Liver (tissue), 10 donors: Measurements from ENCODE around the gene ZNRD2. TPM values are rescaled to one million over a fixed set of nuclear protein-coding genes. Genes with fewer than 3 reads are reported as not detected.

Experiments used
- DNase-seq: peaks from one replicate; pipeline ENCODE4 v3.0.0-alpha.2; 2017; ENCODE audit warnings: low spot score
- H3K27ac ChIP-seq, 2 donors: one replicate each; pipeline ENCODE4 v1.7.0; 2013; ENCODE audit warnings: inconsistent platforms in 2 of 2, low read length in 2 of 2, control low read depth in 1 of 2, low read depth in 1 of 2, mild to moderate bottlenecking in 1 of 2
- H3K27me3 ChIP-seq, 4 donors: one replicate each; pipeline versions ENCODE4 v1.6.1 to v1.7.0; 2013; ENCODE audit warnings: low read length in 3 of 4, inconsistent platforms in 1 of 4, mild to moderate bottlenecking in 1 of 4, moderate library complexity in 1 of 4; ENCODE audit not compliant: control insufficient read depth in 4 of 4, insufficient read depth in 4 of 4
- H3K36me3 ChIP-seq, 4 donors: one replicate each; pipeline versions ENCODE4 v1.6.1 to v1.7.0; 2013; ENCODE audit warnings: low read length in 3 of 4, mild to moderate bottlenecking in 3 of 4, low read depth in 1 of 4, moderate library complexity in 1 of 4; ENCODE audit not compliant: control insufficient read depth in 4 of 4, insufficient read depth in 3 of 4
- H3K4me1 ChIP-seq, 4 donors: one replicate each; pipeline versions ENCODE4 v1.6.1 to v1.7.0; 2013; ENCODE audit warnings: low read length in 3 of 4, mild to moderate bottlenecking in 3 of 4, moderate library complexity in 1 of 4; ENCODE audit not compliant: control insufficient read depth in 4 of 4, insufficient read depth in 4 of 4
- H3K4me3 ChIP-seq, 3 donors: one replicate each; pipeline versions ENCODE4 v1.6.1 to v1.7.0; 2013; ENCODE audit warnings: low read length in 3 of 3, control low read depth in 1 of 3, low read depth in 1 of 3, mild to moderate bottlenecking in 1 of 3
- H3K9ac ChIP-seq, 2 donors: one replicate each; pipeline ENCODE4 v1.7.0; 2013; ENCODE audit warnings: low read length in 2 of 2, mild to moderate bottlenecking in 2 of 2, moderate library complexity in 2 of 2, control low read depth in 1 of 2, low read depth in 1 of 2
- H3K9me3 ChIP-seq, 4 donors: one replicate each; pipeline versions ENCODE4 v1.6.1 to v1.7.0; 2013; ENCODE audit warnings: low read length in 3 of 4; ENCODE audit not compliant: control insufficient read depth in 4 of 4
- FOXA1 ChIP-seq: IDR thresholded peaks from 2 replicates; pipeline ENCODE4 v1.6.1; 2016; ENCODE audit warnings: antibody characterized with exemption
- FOXA2 ChIP-seq: IDR thresholded peaks from 2 replicates; pipeline ENCODE4 v1.6.1; 2016; ENCODE audit warnings: antibody characterized with exemption
- GABPA ChIP-seq, 2 donors: IDR thresholded peaks in 1 of 2; conservative IDR thresholded peaks in 1 of 2; 2 replicates each; pipeline ENCODE4 v1.6.1; 2016; ENCODE audit warnings: antibody characterized with exemption in 2 of 2, mild to moderate bottlenecking in 1 of 2, moderate library complexity in 1 of 2
- HNF4A ChIP-seq, 2 donors: conservative IDR thresholded peaks; 2 replicates each; pipeline ENCODE4 v1.6.1; 2016; ENCODE audit warnings: antibody characterized with exemption in 2 of 2, mild to moderate bottlenecking in 2 of 2
- JUND ChIP-seq, 2 donors: IDR thresholded peaks; 2 replicates each; pipeline ENCODE4 v1.6.1; 2016; ENCODE audit warnings: antibody characterized with exemption in 2 of 2
- RAD21 ChIP-seq, 2 donors: IDR thresholded peaks; 2 replicates each; pipeline ENCODE4 v1.6.1; 2016; ENCODE audit warnings: antibody characterized with exemption in 2 of 2, mild to moderate bottlenecking in 2 of 2
- RXRA ChIP-seq, 2 donors: IDR thresholded peaks; 2 replicates each; pipeline ENCODE4 v1.6.1; 2017 to 2018; ENCODE audit warnings: antibody characterized with exemption in 2 of 2, mild to moderate bottlenecking in 1 of 2
- TAF1 ChIP-seq: conservative IDR thresholded peaks from 2 replicates; pipeline ENCODE4 v1.6.1; 2016; ENCODE audit warnings: antibody characterized with exemption, mild to moderate bottlenecking
- YY1 ChIP-seq: IDR thresholded peaks from 2 replicates; pipeline ENCODE4 v1.6.1; 2016; ENCODE audit warnings: antibody characterized with exemption, mild to moderate bottlenecking
- WGBS: extraction: QIAGEN DNeasy Blood & Tissue Kit; methylation state at CpG from one replicate; pipeline ENCODE4 v1.1.7; 2013; 5-methylcytosine and 5-hydroxymethylcytosine counted together
- polyA plus RNA-seq, 2 donors: library from polyadenylated mRNA; stranded (reverse) in 1 of 2; unstranded in 1 of 2; fragments of 200-250 nt in 1 of 2; fragments of >200 nt in 1 of 2; fragmentation: Nextera tagmentation in 1 of 2; extraction: Ambion mirVana in 1 of 2; gene quantifications; one replicate each; pipeline versions ENCODE4 v1.2.1 to v1.2.3, GENCODE V29; 2013 to 2015
- small RNA-seq: library from RNA; depleted of rRNA; stranded (forward); fragments of <200 nt; gene quantifications from one replicate; pipeline ENCODE3, GENCODE V24; 2014
- total RNA-seq, 2 donors: library from RNA; depleted of rRNA; stranded (reverse); fragments of >200 nt; gene quantifications; one replicate each; pipeline ENCODE4 v1.2.3, GENCODE V29; 2014
- TF ChIP-seq, protein P1 (sequence below): fragments of 150-350 bp; IDR thresholded peaks from 2 replicates; pipeline ENCODE4 v1.5.1; 2017; ENCODE audit warnings: improper control_type of control experiment, low read depth, low read length; ENCODE audit not compliant: missing input control
- TF ChIP-seq, protein P2 (sequence below): IDR thresholded peaks from 2 replicates; pipeline ENCODE4 v1.6.1; 2016; ENCODE audit warnings: antibody characterized with exemption
- TF ChIP-seq, protein P3 (sequence below): IDR thresholded peaks from 2 replicates; pipeline ENCODE4 v1.6.1; 2016; ENCODE audit warnings: antibody characterized with exemption
- TF ChIP-seq, protein P4 (sequence below): IDR thresholded peaks from 2 replicates; pipeline ENCODE4 v1.6.1; 2016; ENCODE audit warnings: antibody characterized with exemption, mild to moderate bottlenecking
- donor health status: healthy.
- donor health status: healthy.
- donor health status: healthy.
- donor health status: healthy.
- donor health status: healthy.

The ZNRD2 gene
- total and polyA plus RNA-seq, 4 donors, result 18.2 to 39.5 (median 28.0) TPM

DNA sequence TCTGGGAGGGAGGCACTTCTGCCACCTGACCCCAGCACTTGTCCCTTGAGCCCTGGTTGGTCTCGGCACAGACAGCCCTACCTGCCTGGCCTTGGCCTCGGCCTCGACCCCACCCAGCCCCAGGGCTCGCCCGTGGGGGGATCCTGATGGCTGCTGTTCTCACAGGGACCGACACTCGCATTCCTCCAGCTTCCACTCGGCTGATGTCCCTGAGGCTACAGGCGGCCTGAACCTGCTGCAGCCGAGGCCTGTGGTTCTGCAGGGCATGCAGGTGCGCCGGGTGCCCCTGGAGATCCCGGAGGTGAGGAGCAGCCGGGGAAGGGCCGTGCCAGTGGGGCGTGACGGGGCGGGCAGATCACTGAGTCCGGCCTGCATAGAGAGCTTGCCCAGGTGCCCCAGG is 50.4 kb downstream of the ZNRD2 start:
- 96% methylated on average over 19 of the region's 19 CpGs for WGBS
- Histone ChIP-seq H3K36me3 (peaks cover 14 to 51% (median 18%) of the 10 kb centered on the region in 4 donors), H3K4me1 (peaks cover 5 to 17% (median 13%) of the 10 kb centered on the region in 4 donors), H3K9ac (no peak overlapping the region), H3K27ac (no peak overlapping the region), H3K4me3 (no peak overlapping the region), H3K9me3 (no peaks in the 10 kb centered on the region), H3K27me3 (no peaks in the 10 kb centered on the region)
- TF ChIP-seq YY1 (no peak), FOXA1 (no peak), FOXA2 (no peak), RAD21 (IDR thresholded peaks at IDR 0.05) (no peak), HNF4A (conservative IDR thresholded peaks at IDR 0.05) (no peak), TAF1 (no peak), RXRA (IDR thresholded peaks at IDR 0.05) (no peak)
- TF ChIP-seq, protein P1, sequence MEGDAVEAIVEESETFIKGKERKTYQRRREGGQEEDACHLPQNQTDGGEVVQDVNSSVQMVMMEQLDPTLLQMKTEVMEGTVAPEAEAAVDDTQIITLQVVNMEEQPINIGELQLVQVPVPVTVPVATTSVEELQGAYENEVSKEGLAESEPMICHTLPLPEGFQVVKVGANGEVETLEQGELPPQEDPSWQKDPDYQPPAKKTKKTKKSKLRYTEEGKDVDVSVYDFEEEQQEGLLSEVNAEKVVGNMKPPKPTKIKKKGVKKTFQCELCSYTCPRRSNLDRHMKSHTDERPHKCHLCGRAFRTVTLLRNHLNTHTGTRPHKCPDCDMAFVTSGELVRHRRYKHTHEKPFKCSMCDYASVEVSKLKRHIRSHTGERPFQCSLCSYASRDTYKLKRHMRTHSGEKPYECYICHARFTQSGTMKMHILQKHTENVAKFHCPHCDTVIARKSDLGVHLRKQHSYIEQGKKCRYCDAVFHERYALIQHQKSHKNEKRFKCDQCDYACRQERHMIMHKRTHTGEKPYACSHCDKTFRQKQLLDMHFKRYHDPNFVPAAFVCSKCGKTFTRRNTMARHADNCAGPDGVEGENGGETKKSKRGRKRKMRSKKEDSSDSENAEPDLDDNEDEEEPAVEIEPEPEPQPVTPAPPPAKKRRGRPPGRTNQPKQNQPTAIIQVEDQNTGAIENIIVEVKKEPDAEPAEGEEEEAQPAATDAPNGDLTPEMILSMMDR, result no peak
- DNase-seq, result no peak

DNA sequence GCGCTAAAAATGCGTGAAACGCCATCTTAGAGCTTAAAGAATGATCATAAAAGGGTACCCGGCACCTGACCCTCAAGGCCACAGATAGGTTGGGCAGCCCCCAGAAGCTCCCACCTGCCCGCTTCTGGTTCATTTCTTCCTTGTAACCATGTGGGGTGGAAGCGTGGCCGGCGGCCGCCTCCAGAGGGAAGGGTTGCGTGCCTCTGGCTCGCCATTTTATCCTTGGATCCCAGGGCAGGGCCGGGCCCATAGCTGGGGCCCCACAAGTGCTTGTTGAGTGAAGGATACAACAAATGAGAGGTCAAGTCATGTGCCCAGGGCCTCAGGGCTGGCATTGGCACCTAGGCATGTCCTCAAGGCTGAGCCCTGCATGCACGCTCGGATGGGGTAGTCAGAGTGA is 51.2 kb downstream of the ZNRD2 start:
- H3K4me1 ChIP-seq, result peaks cover 5 to 13% (median 11%) of the 10 kb centered on the region in 4 donors
- no peak overlapping the region for H3K27ac ChIP-seq
- no peak for DNase-seq
- H3K9me3 ChIP-seq, result no peaks in the 10 kb centered on the region
- H3K36me3 ChIP-seq, result peaks cover 16 to 58% (median 18%) of the 10 kb centered on the region in 4 donors
- TF ChIP-seq JUND (IDR thresholded peaks at IDR 0.05), result no peak
- TF ChIP-seq YY1, result no peak
- no peak for TF ChIP-seq TAF1
- TF ChIP-seq HNF4A (conservative IDR thresholded peaks at IDR 0.05), result no peak
- TF ChIP-seq GABPA (IDR thresholded peaks at IDR 0.05 in 1 of 2, conservative IDR thresholded peaks at IDR 0.05 in 1 of 2), result no peak
- TF ChIP-seq FOXA1, result no peak
- TF ChIP-seq, protein P2, sequence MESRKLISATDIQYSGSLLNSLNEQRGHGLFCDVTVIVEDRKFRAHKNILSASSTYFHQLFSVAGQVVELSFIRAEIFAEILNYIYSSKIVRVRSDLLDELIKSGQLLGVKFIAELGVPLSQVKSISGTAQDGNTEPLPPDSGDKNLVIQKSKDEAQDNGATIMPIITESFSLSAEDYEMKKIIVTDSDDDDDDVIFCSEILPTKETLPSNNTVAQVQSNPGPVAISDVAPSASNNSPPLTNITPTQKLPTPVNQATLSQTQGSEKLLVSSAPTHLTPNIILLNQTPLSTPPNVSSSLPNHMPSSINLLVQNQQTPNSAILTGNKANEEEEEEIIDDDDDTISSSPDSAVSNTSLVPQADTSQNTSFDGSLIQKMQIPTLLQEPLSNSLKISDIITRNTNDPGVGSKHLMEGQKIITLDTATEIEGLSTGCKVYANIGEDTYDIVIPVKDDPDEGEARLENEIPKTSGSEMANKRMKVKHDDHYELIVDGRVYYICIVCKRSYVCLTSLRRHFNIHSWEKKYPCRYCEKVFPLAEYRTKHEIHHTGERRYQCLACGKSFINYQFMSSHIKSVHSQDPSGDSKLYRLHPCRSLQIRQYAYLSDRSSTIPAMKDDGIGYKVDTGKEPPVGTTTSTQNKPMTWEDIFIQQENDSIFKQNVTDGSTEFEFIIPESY, result no peak
- TF ChIP-seq, protein P3, sequence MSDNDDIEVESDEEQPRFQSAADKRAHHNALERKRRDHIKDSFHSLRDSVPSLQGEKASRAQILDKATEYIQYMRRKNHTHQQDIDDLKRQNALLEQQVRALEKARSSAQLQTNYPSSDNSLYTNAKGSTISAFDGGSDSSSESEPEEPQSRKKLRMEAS, result no peak
- TF ChIP-seq RAD21 (IDR thresholded peaks at IDR 0.05), result no peak
- TF ChIP-seq RXRA (IDR thresholded peaks at IDR 0.05), result no peak
- TF ChIP-seq, protein P4, sequence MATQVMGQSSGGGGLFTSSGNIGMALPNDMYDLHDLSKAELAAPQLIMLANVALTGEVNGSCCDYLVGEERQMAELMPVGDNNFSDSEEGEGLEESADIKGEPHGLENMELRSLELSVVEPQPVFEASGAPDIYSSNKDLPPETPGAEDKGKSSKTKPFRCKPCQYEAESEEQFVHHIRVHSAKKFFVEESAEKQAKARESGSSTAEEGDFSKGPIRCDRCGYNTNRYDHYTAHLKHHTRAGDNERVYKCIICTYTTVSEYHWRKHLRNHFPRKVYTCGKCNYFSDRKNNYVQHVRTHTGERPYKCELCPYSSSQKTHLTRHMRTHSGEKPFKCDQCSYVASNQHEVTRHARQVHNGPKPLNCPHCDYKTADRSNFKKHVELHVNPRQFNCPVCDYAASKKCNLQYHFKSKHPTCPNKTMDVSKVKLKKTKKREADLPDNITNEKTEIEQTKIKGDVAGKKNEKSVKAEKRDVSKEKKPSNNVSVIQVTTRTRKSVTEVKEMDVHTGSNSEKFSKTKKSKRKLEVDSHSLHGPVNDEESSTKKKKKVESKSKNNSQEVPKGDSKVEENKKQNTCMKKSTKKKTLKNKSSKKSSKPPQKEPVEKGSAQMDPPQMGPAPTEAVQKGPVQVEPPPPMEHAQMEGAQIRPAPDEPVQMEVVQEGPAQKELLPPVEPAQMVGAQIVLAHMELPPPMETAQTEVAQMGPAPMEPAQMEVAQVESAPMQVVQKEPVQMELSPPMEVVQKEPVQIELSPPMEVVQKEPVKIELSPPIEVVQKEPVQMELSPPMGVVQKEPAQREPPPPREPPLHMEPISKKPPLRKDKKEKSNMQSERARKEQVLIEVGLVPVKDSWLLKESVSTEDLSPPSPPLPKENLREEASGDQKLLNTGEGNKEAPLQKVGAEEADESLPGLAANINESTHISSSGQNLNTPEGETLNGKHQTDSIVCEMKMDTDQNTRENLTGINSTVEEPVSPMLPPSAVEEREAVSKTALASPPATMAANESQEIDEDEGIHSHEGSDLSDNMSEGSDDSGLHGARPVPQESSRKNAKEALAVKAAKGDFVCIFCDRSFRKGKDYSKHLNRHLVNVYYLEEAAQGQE, result no peak
- no peaks in the 10 kb centered on the region for H3K27me3 ChIP-seq
- H3K4me3 ChIP-seq, result no peak overlapping the region
- WGBS, result 98% methylated on average over 14 of the region's 14 CpGs
- H3K9ac ChIP-seq, result no peak overlapping the region

Small RNAs within 50 kb of the gene (small RNA-seq; reads per million reads assigned to genes)
- not detected for gene AP001362.1

Other genes starting within 250 kb of the ZNRD2 start
- 10 to 100 TPM; 12.8 to 14.8 TPM for gene DPF2, start 236.6 kb upstream of the ZNRD2 start, total RNA-seq
- 10 to 100 TPM in 1 of 2 donors, 1 to 10 TPM in 1; 9.2 to 10.0 TPM for gene DPF2, start 236.6 kb upstream of the ZNRD2 start, polyA plus RNA-seq
- gene TIGD3, start 215.7 kb upstream of the ZNRD2 start, total RNA-seq, result under 1 TPM; 0.17 to 0.33 TPM
- under 1 TPM in 1 of 2 donors, not detected in 1; 0.08 TPM for gene TIGD3, start 215.7 kb upstream of the ZNRD2 start, polyA plus RNA-seq
- 1 to 10 TPM; 5.1 to 6.8 TPM for gene SLC25A45, start 187.8 kb upstream of the ZNRD2 start, total RNA-seq
- gene SLC25A45, start 187.8 kb upstream of the ZNRD2 start, polyA plus RNA-seq, result 1 to 10 TPM; 4.5 to 5.6 TPM
- 10 to 100 TPM; 20.7 to 22.8 TPM for gene FRMD8, start 183.8 kb upstream of the ZNRD2 start, total RNA-seq
- gene FRMD8, start 183.8 kb upstream of the ZNRD2 start, polyA plus RNA-seq, result 1 to 10 TPM; 2.8 to 9.4 TPM
- gene NEAT1, start 147.7 kb upstream of the ZNRD2 start, total RNA-seq, result 1,000 to 10,000 TPM in 1 of 2 donors, 10 to 100 TPM in 1; 29.6 to 1,968 TPM
- gene NEAT1, start 147.7 kb upstream of the ZNRD2 start, polyA plus RNA-seq, result 100 to 1,000 TPM in 1 of 2 donors, 10 to 100 TPM in 1; 50.2 to 111 TPM
- 1,000 to 10,000 TPM; 3,688 to 8,306 TPM for gene MALAT1, start 71.4 kb upstream of the ZNRD2 start, total RNA-seq
- 1,000 to 10,000 TPM in 1 of 2 donors, 10 to 100 TPM in 1; 11.9 to 3,868 TPM for gene MALAT1, start 71.4 kb upstream of the ZNRD2 start, polyA plus RNA-seq
- gene SCYL1, start 45.4 kb upstream of the ZNRD2 start, total RNA-seq, result 10 to 100 TPM; 33.7 to 59.5 TPM
- 10 to 100 TPM; 45.6 to 62.0 TPM for gene SCYL1, start 45.4 kb upstream of the ZNRD2 start, polyA plus RNA-seq
- gene LTBP3, start 12.1 kb upstream of the ZNRD2 start, total RNA-seq, result 10 to 100 TPM; 16.0 to 17.9 TPM
- gene LTBP3, start 12.1 kb upstream of the ZNRD2 start, polyA plus RNA-seq, result 10 to 100 TPM in 1 of 2 donors, 1 to 10 TPM in 1; 8.8 to 46.2 TPM
- gene FAM89B, start 2.1 kb downstream of the ZNRD2 start, total RNA-seq, result 10 to 100 TPM in 1 of 2 donors, 1 to 10 TPM in 1; 4.7 to 16.7 TPM
- 10 to 100 TPM in 1 of 2 donors, 1 to 10 TPM in 1; 7.7 to 11.4 TPM for gene FAM89B, start 2.1 kb downstream of the ZNRD2 start, polyA plus RNA-seq
- 100 to 1,000 TPM in 1 of 2 donors, 10 to 100 TPM in 1; 13.6 to 120 TPM for gene EHBP1L1, start 5.6 kb downstream of the ZNRD2 start, total RNA-seq
- 1 to 10 TPM; 1.1 to 6.5 TPM for gene EHBP1L1, start 5.6 kb downstream of the ZNRD2 start, polyA plus RNA-seq
- under 1 TPM; 0.14 to 0.17 TPM for gene KCNK7, start 25.3 kb downstream of the ZNRD2 start, total RNA-seq
- gene KCNK7, start 25.3 kb downstream of the ZNRD2 start, polyA plus RNA-seq, result under 1 TPM; 0.32 TPM
- gene MAP3K11, start 43.7 kb downstream of the ZNRD2 start, total RNA-seq, result 10 to 100 TPM; 23.7 to 49.3 TPM
- gene MAP3K11, start 43.7 kb downstream of the ZNRD2 start, polyA plus RNA-seq, result 10 to 100 TPM; 22.9 to 49.7 TPM
- 10 to 100 TPM; 11.5 to 13.4 TPM for gene PCNX3, start 45.3 kb downstream of the ZNRD2 start, total RNA-seq
- 10 to 100 TPM in 1 of 2 donors, 1 to 10 TPM in 1; 4.7 to 12.8 TPM for gene PCNX3, start 45.3 kb downstream of the ZNRD2 start, polyA plus RNA-seq
- gene SIPA1, start 67.6 kb downstream of the ZNRD2 start, total RNA-seq, result 10 to 100 TPM; 15.4 to 34.9 TPM
- 10 to 100 TPM; 16.1 to 29.5 TPM for gene SIPA1, start 67.6 kb downstream of the ZNRD2 start, polyA plus RNA-seq
- 10 to 100 TPM; 11.1 to 22.6 TPM for gene RELA, start 92.4 kb downstream of the ZNRD2 start, total RNA-seq
- gene RELA, start 92.4 kb downstream of the ZNRD2 start, polyA plus RNA-seq, result 10 to 100 TPM; 21.3 to 30.7 TPM
- 10 to 100 TPM; 16.1 to 20.7 TPM for gene KAT5, start 141.8 kb downstream of the ZNRD2 start, total RNA-seq
- 10 to 100 TPM; 15.5 to 22.9 TPM for gene KAT5, start 141.8 kb downstream of the ZNRD2 start, polyA plus RNA-seq
- gene RNASEH2C, start 150.3 kb downstream of the ZNRD2 start, total RNA-seq, result 10 to 100 TPM; 20.5 to 32.4 TPM
- 10 to 100 TPM; 45.7 to 72.1 TPM for gene RNASEH2C, start 150.3 kb downstream of the ZNRD2 start, polyA plus RNA-seq
- gene AP5B1, start 210.5 kb downstream of the ZNRD2 start, total RNA-seq, result 10 to 100 TPM in 1 of 2 donors, 1 to 10 TPM in 1; 4.7 to 10.8 TPM
- gene AP5B1, start 210.5 kb downstream of the ZNRD2 start, polyA plus RNA-seq, result 1 to 10 TPM; 2.0 to 5.2 TPM
- under 1 TPM in 1 of 2 donors, not detected in 1; 0.05 TPM for gene OVOL1, start 216.6 kb downstream of the ZNRD2 start, total RNA-seq
- not detected for gene OVOL1, start 216.6 kb downstream of the ZNRD2 start, polyA plus RNA-seq